HG02840 (cell line): ENCODE measurements around the gene MAB21L2.

Experiments used
- ATAC-seq: cut with Tn5 transposase; IDR thresholded peaks from one replicate; pipeline ENCODE4 v1.9.1; 2021; ENCODE audit warnings: mild to moderate bottlenecking, moderate library complexity, moderate number of reproducible peaks; ENCODE audit not compliant: unreplicated experiment, low FRiP score

Gene MAB21L2

DNA sequence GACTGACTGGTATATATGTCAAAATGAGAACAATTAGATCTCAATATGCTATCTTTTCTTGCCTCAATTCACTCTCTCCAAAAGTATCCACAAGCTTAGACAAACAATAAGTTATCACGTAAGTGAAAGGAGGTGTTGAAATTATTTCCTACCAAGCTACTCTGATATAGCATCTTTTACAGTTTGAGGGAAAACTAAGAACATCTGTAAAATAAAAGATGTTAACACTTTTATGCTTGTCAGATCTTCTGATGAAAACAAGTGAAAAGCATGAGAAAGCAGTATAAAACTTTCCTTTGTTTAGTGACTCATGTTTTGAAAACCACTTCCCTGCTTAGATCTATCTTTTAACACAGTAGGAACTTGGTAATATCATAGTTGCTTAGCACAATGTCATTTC is 8.4 kb upstream of the MAB21L2 start:
- no peak for ATAC-seq

DNA sequence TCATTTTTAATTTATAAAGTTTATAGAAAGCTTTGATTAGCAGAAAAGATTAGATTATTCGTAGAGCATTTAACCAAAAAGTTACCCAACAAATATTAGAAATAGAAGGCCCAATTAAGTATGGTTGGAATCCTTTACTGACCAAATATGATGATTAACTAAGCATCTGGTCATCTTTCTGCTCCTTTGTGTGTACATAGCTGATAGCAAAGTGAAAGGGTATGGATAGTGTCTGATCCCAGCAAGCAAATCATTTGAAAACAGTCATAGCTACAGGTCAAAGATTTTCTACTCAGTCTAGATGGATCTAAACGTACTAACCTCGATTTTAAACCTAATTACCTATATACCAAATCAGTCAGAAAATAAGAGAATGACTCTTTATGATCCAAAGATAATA is 7.3 kb upstream of the MAB21L2 start:
- ATAC-seq, result no peak

DNA sequence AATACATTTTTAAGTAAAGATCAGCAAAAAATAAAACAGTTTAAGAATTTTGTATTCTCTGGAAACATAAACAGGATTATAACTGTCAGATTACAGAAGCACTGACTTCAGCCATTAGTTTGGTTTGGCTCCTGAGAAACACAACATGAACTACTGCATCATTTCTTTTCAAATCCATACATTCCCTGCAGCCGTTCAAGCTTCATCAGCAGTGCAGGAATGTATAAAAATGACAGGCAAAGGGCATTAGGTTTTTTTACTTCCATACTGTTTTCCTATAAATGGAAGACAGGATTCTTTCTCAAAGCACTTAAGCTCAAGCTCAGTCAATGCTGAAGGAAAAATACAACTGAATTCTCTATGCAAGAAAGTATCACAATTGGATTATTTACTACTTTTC is 4.2 kb upstream of the MAB21L2 start:
- ATAC-seq, result no peak

- ATAC-seq, result no peak
Measured at GRCh38 chr4:150578745-150579501, 3.0 kb upstream of the MAB21L2 start.

DNA sequence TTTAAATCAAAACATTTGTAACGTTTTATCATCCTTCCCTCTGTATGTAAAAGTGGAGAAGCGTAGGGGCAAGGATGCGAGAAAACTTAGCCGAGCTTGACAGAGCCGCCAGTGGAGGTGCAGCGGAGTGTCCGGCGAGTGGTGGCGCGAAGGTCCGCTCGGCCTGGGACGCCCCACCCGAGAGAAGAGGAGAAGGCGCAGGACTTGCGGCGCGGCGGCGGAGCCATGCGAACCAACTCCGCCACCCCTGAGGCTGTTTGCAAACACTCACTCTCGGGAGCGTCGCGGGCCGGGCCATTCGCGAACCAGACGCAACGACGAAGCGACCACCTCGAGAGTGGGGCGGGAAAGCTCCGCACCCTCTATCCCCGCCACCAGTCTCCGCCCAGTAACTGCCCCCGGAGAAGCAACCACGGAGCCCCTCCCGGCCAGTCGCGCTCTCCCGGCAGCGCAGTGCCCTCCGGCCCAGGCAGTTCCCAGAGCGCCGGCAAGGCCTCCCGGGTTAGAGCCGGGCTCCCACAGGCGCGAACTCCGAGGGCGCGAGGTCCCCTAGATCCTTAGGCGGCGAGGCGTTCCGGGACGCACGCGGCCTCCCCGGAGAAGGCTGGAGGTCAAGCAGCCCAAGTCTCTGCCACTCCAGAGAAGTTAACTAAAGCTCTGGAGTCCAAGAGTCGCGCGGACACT is 2.3 kb upstream of the MAB21L2 start:
- no peak for ATAC-seq

GRCh38 chr4:150580306-150580705 is 1.6 kb upstream of the MAB21L2 start:
- no peak for ATAC-seq

- ATAC-seq, result no peak
Measured at GRCh38 chr4:150581056-150581605, 820 bp upstream of the MAB21L2 start.

- no peak for ATAC-seq
Measured at GRCh38 chr4:150581641-150582051, 305 bp upstream of the MAB21L2 start.

DNA sequence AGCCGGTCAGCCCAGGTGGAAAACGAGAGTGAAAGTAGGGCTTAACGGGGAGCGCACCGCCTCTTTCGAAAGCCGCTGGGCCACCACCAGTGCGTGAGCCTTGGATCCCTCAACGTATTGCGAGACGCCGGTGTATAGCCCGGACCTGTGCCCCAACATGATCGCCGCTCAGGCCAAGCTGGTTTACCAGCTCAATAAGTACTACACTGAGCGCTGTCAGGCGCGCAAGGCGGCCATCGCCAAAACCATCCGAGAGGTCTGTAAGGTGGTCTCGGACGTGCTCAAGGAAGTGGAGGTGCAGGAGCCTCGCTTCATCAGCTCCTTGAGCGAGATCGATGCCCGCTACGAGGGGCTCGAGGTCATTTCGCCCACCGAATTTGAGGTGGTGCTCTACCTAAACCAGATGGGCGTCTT is 929 bp downstream of the MAB21L2 start:
- ATAC-seq, result no peak

DNA sequence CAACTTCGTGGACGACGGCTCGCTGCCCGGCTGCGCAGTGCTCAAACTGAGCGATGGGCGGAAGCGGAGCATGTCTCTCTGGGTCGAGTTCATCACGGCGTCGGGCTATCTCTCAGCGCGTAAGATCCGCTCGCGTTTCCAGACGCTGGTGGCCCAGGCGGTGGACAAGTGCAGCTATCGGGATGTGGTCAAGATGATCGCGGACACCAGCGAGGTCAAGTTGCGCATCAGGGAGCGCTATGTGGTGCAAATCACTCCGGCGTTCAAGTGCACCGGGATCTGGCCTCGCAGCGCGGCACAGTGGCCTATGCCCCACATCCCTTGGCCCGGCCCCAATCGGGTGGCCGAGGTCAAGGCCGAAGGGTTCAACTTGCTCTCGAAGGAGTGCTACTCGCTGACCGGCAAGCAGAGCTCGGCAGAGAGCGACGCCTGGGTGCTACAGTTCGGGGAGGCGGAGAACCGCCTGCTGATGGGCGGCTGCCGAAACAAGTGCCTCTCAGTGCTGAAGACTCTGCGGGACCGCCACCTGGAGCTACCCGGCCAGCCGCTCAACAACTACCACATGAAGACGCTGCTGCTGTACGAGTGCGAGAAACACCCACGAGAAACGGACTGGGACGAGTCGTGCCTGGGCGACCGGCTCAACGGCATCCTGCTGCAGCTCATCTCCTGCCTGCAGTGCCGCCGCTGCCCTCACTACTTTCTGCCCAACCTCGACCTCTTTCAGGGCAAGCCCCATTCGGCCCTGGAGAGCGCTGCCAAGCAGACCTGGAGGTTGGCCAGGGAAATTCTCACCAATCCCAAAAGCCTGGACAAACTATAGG is 1.5 kb downstream of the MAB21L2 start:
- ATAC-seq, result no peak

DNA sequence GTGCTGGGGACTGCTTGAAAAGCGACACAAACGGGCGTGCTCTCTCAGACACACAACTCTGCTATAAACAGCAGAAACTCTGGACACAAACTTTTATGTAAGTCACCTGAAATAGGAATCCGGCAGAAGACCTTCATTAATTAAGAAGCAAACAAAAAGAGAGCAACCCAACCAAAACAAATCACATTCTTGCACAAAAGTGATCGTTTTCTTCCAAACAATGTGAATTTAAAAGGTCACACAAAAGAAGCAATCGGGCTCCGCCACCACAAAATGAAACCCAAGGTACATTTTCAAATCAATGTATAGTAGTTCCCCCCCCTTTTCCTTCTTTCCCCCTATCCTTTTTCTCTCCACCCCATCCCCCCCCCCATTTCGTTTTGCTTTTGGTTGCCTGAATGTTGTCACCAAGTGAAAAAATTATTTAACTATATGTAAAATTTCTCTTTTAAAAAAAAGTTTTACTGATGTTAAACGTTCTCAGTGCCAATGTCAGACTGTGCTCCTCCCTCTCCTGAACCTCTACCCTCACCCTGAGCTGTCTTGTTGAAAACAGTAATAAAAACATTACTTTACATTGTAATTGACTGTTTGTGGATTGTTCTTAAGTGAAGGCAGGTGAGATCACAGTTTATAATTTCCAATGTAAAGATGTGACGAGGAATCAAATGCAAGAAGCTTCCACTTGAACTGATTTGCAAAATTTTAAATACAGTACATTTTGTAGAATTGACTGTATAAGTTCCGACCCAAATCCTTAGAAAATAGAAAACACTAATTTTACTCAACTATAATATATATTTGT is 2.4 kb downstream of the MAB21L2 start:
- ATAC-seq, result no peak

DNA sequence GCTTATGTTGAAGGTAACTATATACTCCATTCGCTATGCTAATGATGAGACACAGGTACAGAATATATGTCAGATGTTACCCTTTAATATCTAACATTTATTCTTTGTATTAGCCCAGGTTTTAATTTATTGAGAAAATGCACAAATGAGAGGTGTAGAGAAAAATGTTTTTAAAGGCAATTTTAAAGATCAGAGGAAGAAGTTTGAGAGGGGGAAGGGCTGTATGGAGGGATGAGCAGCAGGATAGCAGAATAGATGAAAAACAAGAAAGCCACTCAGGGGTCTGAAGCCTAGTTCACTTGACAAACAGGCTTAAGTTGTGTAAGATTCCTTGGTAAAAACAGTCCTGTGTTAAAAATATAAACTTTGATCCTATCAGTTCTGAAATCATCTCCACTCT is 3.7 kb downstream of the MAB21L2 start:
- no peak for ATAC-seq

DNA sequence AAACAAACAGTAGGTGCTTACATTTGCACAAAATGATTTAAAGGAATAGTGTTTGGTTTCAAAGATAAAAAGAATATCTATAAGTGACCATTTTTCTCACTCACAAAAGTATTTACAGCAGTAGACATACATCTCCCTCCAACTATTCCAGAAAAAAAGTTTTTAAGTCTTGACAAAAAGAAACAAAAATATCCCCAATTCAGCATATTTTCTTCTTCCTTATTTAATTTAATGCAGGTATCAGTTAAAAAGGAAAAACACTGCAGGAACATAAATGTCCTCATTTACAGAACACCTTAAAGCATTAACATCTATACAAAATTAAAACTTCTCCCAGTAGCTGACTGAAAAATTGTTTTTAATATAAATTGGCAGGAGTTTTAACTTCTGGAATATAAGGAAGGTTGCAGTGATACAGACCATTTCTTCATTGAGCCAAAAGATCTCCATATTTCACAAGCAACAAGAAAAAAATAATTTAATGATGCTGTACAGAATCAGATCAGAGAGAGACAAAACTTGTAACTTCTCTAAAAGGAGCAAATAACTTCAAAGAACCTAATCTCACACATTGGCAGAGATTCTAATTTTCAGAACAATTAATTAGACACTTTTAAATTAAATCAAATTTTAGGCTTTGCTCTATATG is 4.3 kb downstream of the MAB21L2 start:
- ATAC-seq, result no peak

DNA sequence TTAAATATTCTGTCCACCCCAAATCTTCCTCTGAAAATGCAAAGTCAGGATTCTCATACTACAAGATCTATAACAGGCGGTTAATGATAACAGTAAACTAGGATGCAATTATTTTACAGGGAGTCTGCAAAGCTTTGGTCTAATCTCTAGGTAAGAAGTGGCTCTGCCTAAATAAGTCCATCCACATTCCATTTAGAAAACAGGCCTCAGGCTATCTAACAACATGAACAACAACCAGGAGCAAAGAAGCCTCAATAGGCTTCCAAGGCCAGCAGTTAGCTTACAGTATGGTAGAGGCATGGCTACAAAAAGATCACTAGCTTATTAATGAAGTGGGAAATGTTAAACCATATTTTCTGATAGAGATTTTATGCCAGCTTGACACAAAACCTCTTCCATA is 6.4 kb downstream of the MAB21L2 start:
- no peak for ATAC-seq

DNA sequence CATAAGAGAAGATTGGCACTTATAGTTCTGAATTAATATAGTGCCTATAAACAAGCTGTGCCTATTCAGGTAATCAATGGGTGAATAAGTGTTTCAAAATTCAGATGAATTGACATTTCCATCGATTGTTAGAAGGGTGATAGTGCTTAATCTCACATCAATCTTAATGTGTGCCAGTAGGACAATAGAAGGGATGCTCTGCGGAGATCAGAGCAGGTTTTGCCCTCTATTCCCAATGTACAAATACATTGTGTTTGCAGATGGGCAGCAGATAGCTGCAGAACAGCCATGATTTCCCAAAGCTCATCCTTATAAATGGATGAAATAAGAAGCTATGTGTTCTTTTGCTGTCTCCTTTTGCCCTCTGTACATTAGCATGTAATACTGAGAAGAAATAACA is 7.2 kb downstream of the MAB21L2 start:
- no peak for ATAC-seq

DNA sequence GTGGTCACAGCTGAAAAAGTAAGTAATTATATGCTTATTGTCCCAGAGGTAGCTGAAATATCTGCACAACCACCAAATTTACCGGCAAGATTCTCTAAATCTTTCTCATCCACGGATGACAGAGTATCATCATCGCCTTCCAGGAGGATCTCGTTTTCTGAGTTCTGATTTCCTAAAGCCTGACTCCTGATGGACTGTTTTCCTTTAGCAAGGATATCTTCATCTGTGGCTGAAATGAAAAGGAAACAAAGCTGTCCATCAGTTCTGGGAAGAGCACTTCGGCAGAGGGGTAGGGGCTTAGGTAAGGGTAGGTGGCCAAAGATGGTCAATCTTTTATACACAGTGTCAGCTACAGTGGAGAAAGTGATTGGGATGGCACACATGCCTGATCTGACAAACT is 8.7 kb downstream of the MAB21L2 start:
- ATAC-seq, result no peak

GRCh38 chr4:150591406-150591805 is 9.5 kb downstream of the MAB21L2 start:
- ATAC-seq, result no peak

GRCh38 chr4:150591904-150592303 is 10.0 kb downstream of the MAB21L2 start:
- no peak for ATAC-seq

DNA sequence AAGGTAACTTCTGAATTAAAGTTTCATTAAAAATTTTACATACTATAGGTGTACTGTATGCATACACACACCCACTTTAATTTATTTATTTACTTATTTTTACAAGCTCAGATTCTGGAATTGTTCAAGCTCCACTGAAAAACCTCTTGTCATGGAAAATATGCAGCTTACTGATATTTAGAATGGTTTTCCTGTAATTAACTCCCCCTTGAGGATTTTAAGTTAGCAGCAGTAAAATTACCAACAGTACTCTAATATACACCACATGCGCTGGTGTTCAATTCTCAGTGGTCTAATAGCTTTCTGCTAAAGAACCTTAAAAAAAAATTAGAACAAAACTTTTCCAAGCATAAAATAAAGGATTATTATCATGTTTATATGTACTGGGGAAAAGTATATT is 12.0 kb downstream of the MAB21L2 start:
- ATAC-seq, result no peak

- ATAC-seq, result no peak
Measured at GRCh38 chr4:150598909-150599308, 17.0 kb downstream of the MAB21L2 start.
